ENCODE results near the gene ZCCHC2.

GRCh38 chr18:62549755-62550154 is 26.9 kb downstream of the ZCCHC2 start:
- no peak for TF ChIP-seq CTCF (IDR thresholded peaks at IDR 0.05)
- no peak for TF ChIP-seq EP300 (IDR thresholded peaks at IDR 0.05)
